Retina (tissue), 1 donor: ENCODE measurements around the gene AKAP13.
"Not testable (repeated sequence)": the region's sequence is repeated elsewhere in the genome, so short reads cannot be mapped to it uniquely, and the experiment has no call there.

Experiments
- DNase-seq: peaks from one replicate; pipeline ENCODE4 v3.0.0-alpha.2; 2016

The AKAP13 gene

GRCh38 chr15:85639752-85640381 is 259.5 kb downstream of the AKAP13 start:
- DNase-seq, result no peak

- no peak for DNase-seq
Observed at GRCh38 chr15:85642065-85642692, 261.8 kb downstream of the AKAP13 start.

GRCh38 chr15:85642693-85643066 is 262.3 kb downstream of the AKAP13 start:
- DNase-seq, result peak; percentile 16

GRCh38 chr15:85646538-85647091 is 266.2 kb downstream of the AKAP13 start:
- no peak for DNase-seq

GRCh38 chr15:85649372-85649771 is 269.0 kb downstream of the AKAP13 start:
- no peak for DNase-seq

- no peak for DNase-seq
Observed at GRCh38 chr15:85651548-85651947, 271.1 kb downstream of the AKAP13 start.

GRCh38 chr15:85652457-85652856 is 272.1 kb downstream of the AKAP13 start:
- DNase-seq, result no peak

GRCh38 chr15:85657132-85657531 is 276.7 kb downstream of the AKAP13 start:
- no peak for DNase-seq

- no peak for DNase-seq
Observed at GRCh38 chr15:85658816-85659215, 278.4 kb downstream of the AKAP13 start.

- DNase-seq, result no peak
Observed at GRCh38 chr15:85661859-85662258, 281.5 kb downstream of the AKAP13 start.

GRCh38 chr15:85665677-85666076 is 285.3 kb downstream of the AKAP13 start:
- DNase-seq, result not testable (repeated sequence)

GRCh38 chr15:85667491-85668424 is 287.4 kb downstream of the AKAP13 start:
- no peak for DNase-seq

- DNase-seq, result no peak
Observed at GRCh38 chr15:85671156-85671555, 290.8 kb downstream of the AKAP13 start.

GRCh38 chr15:85672332-85673084 is 292.1 kb downstream of the AKAP13 start:
- DNase-seq, result no peak

- no peak for DNase-seq
Observed at GRCh38 chr15:85673326-85673725, 292.9 kb downstream of the AKAP13 start.

- no peak for DNase-seq
Observed at GRCh38 chr15:85676342-85677098, 296.1 kb downstream of the AKAP13 start.

GRCh38 chr15:85679231-85679630 is 298.8 kb downstream of the AKAP13 start:
- no peak for DNase-seq

GRCh38 chr15:85681386-85681785 is 301.0 kb downstream of the AKAP13 start:
- no peak for DNase-seq

GRCh38 chr15:85684174-85684710 is 303.8 kb downstream of the AKAP13 start:
- DNase-seq, result no peak

GRCh38 chr15:85685356-85685755 is 305.0 kb downstream of the AKAP13 start:
- DNase-seq, result no peak

- DNase-seq, result no peak
Observed at GRCh38 chr15:85687329-85687728, 306.9 kb downstream of the AKAP13 start.

- DNase-seq, result no peak
Observed at GRCh38 chr15:85688711-85689110, 308.3 kb downstream of the AKAP13 start.
